SK-N-SH (cell line): ENCODE data around the gene APOD. TPM values are rescaled to one million over a fixed set of nuclear protein-coding genes. Genes with fewer than 3 reads are reported as not detected.

Experiments used
- CTCF ChIA-PET: fragments of 300-600, 350-600 bp; formaldehyde crosslinking; extraction: SDS; loops from one replicate; lab custom pipeline; 2021; lab: Yijun Ruan, JAX
- POLR2A ChIA-PET: fragments of 350-600 bp; sonication (Branson Sonifier 250); formaldehyde crosslinking; extraction: SDS; loops from one replicate; lab custom pipeline; 2020; ENCODE audit warnings: antibody characterized with exemption, inconsistent platforms; lab: Yijun Ruan, JAX
- DNase-seq: peaks from one replicate; pipeline ENCODE4 v3.0.0; 2012
- H2AFZ ChIP-seq: fragments of 200-600 bp; sonication (generic); 2 replicates; pipeline ENCODE4 v1.8.1; 2016; ENCODE audit warnings: antibody characterized with exemption, mild to moderate bottlenecking, low read depth
- H3F3A ChIP-seq: fragments of 200-600 bp; sonication (generic); replicated peaks from 2 replicates; pipeline ENCODE3; 2016; ENCODE audit warnings: antibody characterized with exemption, mild to moderate bottlenecking; ENCODE audit not compliant: insufficient read depth
- H3K27ac ChIP-seq, 2 experiments: fragments of 200-500 bp in 1 of 2; fragments of 200-600 bp in 1 of 2; sonication (Bioruptor generic) in 1 of 2; sonication (generic), shearing (Covaris generic) in 1 of 2; 2 replicates each; pipeline versions ENCODE4 v1.5.1 to v1.6.1; 2014 to 2016; ENCODE audit warnings: low read depth in 2 of 2, inconsistent platforms in 1 of 2, low read length in 1 of 2, mild to moderate bottlenecking in 1 of 2, mixed read lengths in 1 of 2
- H3K27me3 ChIP-seq: fragments of 200-600 bp; sonication (generic), shearing (Covaris generic); 2 replicates; pipeline ENCODE4 v1.6.1; 2016; ENCODE audit warnings: mixed run types; ENCODE audit not compliant: insufficient read depth
- H3K36me3 ChIP-seq, 2 experiments: fragments of 200-500 bp in 1 of 2; fragments of 200-600 bp in 1 of 2; sonication (Bioruptor generic) in 1 of 2; sonication (generic) in 1 of 2; replicated peaks in 1 of 2; 2 replicates each; pipeline versions ENCODE3 to v1.5.1; 2014 to 2016; ENCODE audit warnings: low read length in 1 of 2, mild to moderate bottlenecking in 1 of 2; ENCODE audit not compliant: insufficient read depth in 2 of 2, control insufficient read depth in 1 of 2
- H3K4me1 ChIP-seq, 2 experiments: fragments of 200-500 bp in 1 of 2; fragments of 200-600 bp in 1 of 2; sonication (Bioruptor generic) in 1 of 2; sonication (generic), shearing (Covaris generic) in 1 of 2; 2 replicates each; pipeline versions ENCODE4 v1.5.1 to v1.6.1; 2014 to 2016; ENCODE audit warnings: low read depth in 1 of 2, low read length in 1 of 2, mixed run types in 1 of 2; ENCODE audit not compliant: insufficient read depth in 2 of 2, control insufficient read depth in 1 of 2
- H3K4me2 ChIP-seq: fragments of 200-600 bp; sonication (generic), shearing (Covaris generic); 2 replicates; pipeline ENCODE4 v1.6.1; 2017; ENCODE audit warnings: mixed run types
- H3K4me3 ChIP-seq, 2 experiments: fragments of 200-500 bp in 1 of 2; fragments of 200-600 bp in 1 of 2; sonication (Bioruptor generic) in 1 of 2; sonication (generic), shearing (Covaris generic) in 1 of 2; 2 replicates each; pipeline versions ENCODE4 v1.5.1 to v1.8.1; 2014 to 2016; ENCODE audit warnings: low read depth in 2 of 2, inconsistent platforms in 1 of 2, low read length in 1 of 2, mild to moderate bottlenecking in 1 of 2, mixed read lengths in 1 of 2, moderate library complexity in 1 of 2
- H3K79me2 ChIP-seq: fragments of 200-600 bp; sonication (generic); 2 replicates; pipeline ENCODE4 v1.8.1; 2017; ENCODE audit warnings: mild to moderate bottlenecking; ENCODE audit not compliant: insufficient read depth
- H3K9ac ChIP-seq: fragments of 200-600 bp; sonication (generic); 2 replicates; pipeline ENCODE4 v1.6.1; 2017; ENCODE audit warnings: mixed run types
- H3K9me2 ChIP-seq: fragments of 200-600 bp; sonication (generic); 2 replicates; pipeline ENCODE4 v1.6.1; 2017; ENCODE audit warnings: mixed run types
- H3K9me3 ChIP-seq: fragments of 200-600 bp; sonication (generic); 2 replicates; pipeline ENCODE4 v1.6.1; 2017; ENCODE audit warnings: mixed run types, mild to moderate bottlenecking, moderate library complexity
- H4K20me1 ChIP-seq: fragments of 200-600 bp; sonication (generic); 2 replicates; pipeline ENCODE4 v1.6.1; 2017; ENCODE audit warnings: mild to moderate bottlenecking, mixed run types; ENCODE audit not compliant: insufficient read depth
- CHD2 ChIP-seq: fragments of 150-350 bp; IDR thresholded peaks from 2 replicates; pipeline ENCODE4 v1.6.1; 2018; ENCODE audit warnings: low read length; ENCODE audit not compliant: partially characterized antibody
- ELF1 ChIP-seq: IDR thresholded peaks from 2 replicates; pipeline ENCODE4 v1.4.0; 2012
- FOXM1 ChIP-seq: IDR thresholded peaks from 2 replicates; pipeline ENCODE4 v1.4.0; 2012; ENCODE audit warnings: low read depth, mild to moderate bottlenecking
- JUND ChIP-seq: IDR thresholded peaks from 2 replicates; pipeline ENCODE4 v1.4.0; 2012
- POLR2AphosphoS5 ChIP-seq: IDR thresholded peaks from 2 replicates; pipeline ENCODE4 v1.6.1; 2012; ENCODE audit warnings: low read depth, low read length
- RAD21 ChIP-seq: IDR thresholded peaks from 2 replicates; pipeline ENCODE4 v1.6.1; 2012; ENCODE audit warnings: mild to moderate bottlenecking, low read length
- RCOR1 ChIP-seq: fragments of 150-350 bp; IDR thresholded peaks from 2 replicates; pipeline ENCODE4 v1.6.1; 2017; ENCODE audit warnings: antibody characterized with exemption, low read length
- RFX5 ChIP-seq: IDR thresholded peaks from 2 replicates; pipeline ENCODE4 v1.6.1; 2012; ENCODE audit warnings: mild to moderate bottlenecking, improper control_type of control experiment, low read length
- RXRA ChIP-seq: IDR thresholded peaks from 2 replicates; pipeline ENCODE4 v1.4.0; 2012; ENCODE audit warnings: low read depth, mild to moderate bottlenecking, borderline replicate concordance
- SIN3A ChIP-seq: IDR thresholded peaks from 2 replicates; pipeline ENCODE4 v1.6.1; 2012; ENCODE audit warnings: low read depth, mild to moderate bottlenecking, low read length, moderate library complexity, borderline replicate concordance
- SMC3 ChIP-seq: IDR thresholded peaks from 2 replicates; pipeline ENCODE4 v1.6.1; 2012; ENCODE audit warnings: low read depth, low read length, improper control_type of control experiment
- TEAD4 ChIP-seq: IDR thresholded peaks from 2 replicates; pipeline ENCODE4 v1.4.0; 2012; ENCODE audit warnings: mild to moderate bottlenecking, borderline replicate concordance; ENCODE audit not compliant: insufficient read depth
- YY1 ChIP-seq: IDR thresholded peaks from 2 replicates; pipeline ENCODE4 v1.4.0; 2012; ENCODE audit warnings: low read depth, mild to moderate bottlenecking
- WGBS: methylation state at CpG from one replicate; pipeline ENCODE4 v1.1.6; 2017; ENCODE audit warnings: low lambda C conversion rate; 5-methylcytosine and 5-hydroxymethylcytosine counted together
- polyA plus RNA-seq, 3 experiments: library from polyadenylated mRNA; depleted of rRNA; stranded (reverse); fragments of >200 nt; gene quantifications; 2 replicates each; pipeline ENCODE4 v1.2.3, GENCODE V29; 2012
- TF ChIP-seq, protein P1 (sequence below): fragments of 200-600 bp; sonication (generic); IDR thresholded peaks from 2 replicates; pipeline ENCODE4 v1.6.1; 2017; ENCODE audit warnings: antibody characterized with exemption, mild to moderate bottlenecking, moderate library complexity
- TF ChIP-seq, protein P2 (sequence below): IDR thresholded peaks from 2 replicates; pipeline ENCODE4 v1.4.0; 2012; ENCODE audit warnings: low read depth
- TF ChIP-seq, protein P3 (sequence below): IDR thresholded peaks from 2 replicates; pipeline ENCODE4 v1.4.0; 2012; ENCODE audit warnings: low read depth, borderline replicate concordance
- TF ChIP-seq, protein P4 (sequence below): IDR thresholded peaks from 2 replicates; pipeline ENCODE4 v1.4.0; 2012; ENCODE audit warnings: low read depth, borderline replicate concordance
- TF ChIP-seq, protein P5 (sequence below): fragments of 150-350 bp; IDR thresholded peaks from 2 replicates; pipeline ENCODE4 v1.6.1; 2017; ENCODE audit warnings: antibody characterized with exemption, low read length, low read depth, borderline replicate concordance
- TF ChIP-seq, protein P6 (sequence below): IDR thresholded peaks from 2 replicates; pipeline ENCODE4 v1.6.1; 2012; ENCODE audit warnings: mild to moderate bottlenecking, low read depth, low read length, moderate library complexity
- TF ChIP-seq, protein P7 (sequence below): fragments of 150-350 bp; IDR thresholded peaks from 2 replicates; pipeline ENCODE4 v1.6.1; 2016; ENCODE audit warnings: mild to moderate bottlenecking, low read depth, low read length

Gene APOD
- polyA plus RNA-seq, 1 of the 3 experiments (the other 2 are of a cell fraction), result 0.05 TPM

DNA sequence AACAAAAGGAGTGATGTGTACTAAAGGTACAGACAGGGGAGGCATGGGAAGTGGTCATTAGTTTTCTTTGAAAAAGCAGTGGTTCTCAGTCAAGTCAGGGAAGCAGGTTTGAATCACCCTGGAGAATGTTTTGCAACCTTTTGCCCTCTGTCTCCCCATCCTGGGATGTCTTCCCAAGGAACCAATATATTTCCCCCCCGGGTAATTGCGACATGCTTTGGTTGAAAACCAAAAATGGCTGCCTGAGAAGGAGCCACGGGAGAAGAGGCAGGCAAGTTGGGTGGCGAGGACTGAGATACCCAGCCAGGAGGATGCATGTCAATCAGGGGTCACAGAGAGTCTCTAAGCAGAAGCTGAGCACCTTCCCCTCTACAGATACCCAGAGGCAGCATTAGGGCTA is 20.4 kb downstream of the APOD start (continued):
- TF ChIP-seq ELF1, result no peak

DNA sequence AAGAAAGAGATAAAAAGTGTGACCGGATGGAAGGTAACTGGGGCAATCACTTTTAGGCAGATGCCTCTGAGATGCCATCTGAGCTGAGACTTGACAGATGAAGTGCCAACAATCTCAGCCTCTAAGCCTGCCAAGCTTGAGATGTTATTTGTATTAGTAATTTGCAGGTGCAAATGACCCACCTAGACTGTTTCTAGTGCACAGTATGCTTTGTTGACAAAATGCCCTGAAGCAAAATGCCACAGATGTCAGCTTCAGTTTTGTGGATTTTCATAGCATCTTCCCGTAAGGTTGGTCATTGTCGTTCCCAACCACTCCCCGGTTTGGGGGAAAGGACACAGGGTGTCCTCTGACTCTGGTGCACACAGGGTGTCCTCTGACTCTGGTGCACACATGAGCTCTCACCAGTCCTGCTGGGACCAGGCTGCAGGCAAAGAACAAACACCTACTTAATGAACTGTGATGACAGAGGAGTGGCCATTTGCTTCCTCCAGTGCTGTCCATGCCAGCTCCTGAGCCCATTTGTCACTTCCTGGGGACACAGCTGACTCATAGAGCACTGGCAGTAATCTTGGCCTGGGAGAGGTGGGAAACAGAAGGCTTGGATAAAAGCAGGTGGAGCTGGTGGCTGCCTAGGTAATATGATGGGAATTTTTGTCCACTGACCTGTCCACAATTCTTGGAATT is 23.9 kb downstream of the APOD start:
- Histone ChIP-seq H3K27ac (no peak overlapping the region), H3K4me3 (no peak overlapping the region), H3F3A (no peaks in the 10 kb centered on the region), H3K36me3 (no peaks in the 10 kb centered on the region), H3K9me2 (no peaks in the 10 kb centered on the region), H4K20me1 (no peaks in the 10 kb centered on the region), H3K9me3 (no peaks in the 10 kb centered on the region), H3K79me2 (no peaks in the 10 kb centered on the region), H3K27me3 (0 out of 2 replicates have a peak, but pooled peaks cover 14% of the 10 kb centered on the region), H2AFZ (no peak overlapping the region), H3K4me2 (no peak overlapping the region), H3K9ac (no peak overlapping the region), H3K4me1 (peaks cover 0 to 2% of the 10 kb centered on the region in 2 experiments; a peak in 1 of 4 replicates)
- CTCF ChIA-PET, result interaction anchor here (0.8 to 2.2 kb wide), 3 partner anchors 10 to 291 kb away, joined by 3 to 7 read pairs (median 4); partner anchors contain the start of gene APOD
- no peak for TF ChIP-seq RCOR1
- no peak for TF ChIP-seq CHD2
- TF ChIP-seq JUND, result no peak
- TF ChIP-seq, protein P1, sequence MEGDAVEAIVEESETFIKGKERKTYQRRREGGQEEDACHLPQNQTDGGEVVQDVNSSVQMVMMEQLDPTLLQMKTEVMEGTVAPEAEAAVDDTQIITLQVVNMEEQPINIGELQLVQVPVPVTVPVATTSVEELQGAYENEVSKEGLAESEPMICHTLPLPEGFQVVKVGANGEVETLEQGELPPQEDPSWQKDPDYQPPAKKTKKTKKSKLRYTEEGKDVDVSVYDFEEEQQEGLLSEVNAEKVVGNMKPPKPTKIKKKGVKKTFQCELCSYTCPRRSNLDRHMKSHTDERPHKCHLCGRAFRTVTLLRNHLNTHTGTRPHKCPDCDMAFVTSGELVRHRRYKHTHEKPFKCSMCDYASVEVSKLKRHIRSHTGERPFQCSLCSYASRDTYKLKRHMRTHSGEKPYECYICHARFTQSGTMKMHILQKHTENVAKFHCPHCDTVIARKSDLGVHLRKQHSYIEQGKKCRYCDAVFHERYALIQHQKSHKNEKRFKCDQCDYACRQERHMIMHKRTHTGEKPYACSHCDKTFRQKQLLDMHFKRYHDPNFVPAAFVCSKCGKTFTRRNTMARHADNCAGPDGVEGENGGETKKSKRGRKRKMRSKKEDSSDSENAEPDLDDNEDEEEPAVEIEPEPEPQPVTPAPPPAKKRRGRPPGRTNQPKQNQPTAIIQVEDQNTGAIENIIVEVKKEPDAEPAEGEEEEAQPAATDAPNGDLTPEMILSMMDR, result no peak
- TF ChIP-seq, protein P2, sequence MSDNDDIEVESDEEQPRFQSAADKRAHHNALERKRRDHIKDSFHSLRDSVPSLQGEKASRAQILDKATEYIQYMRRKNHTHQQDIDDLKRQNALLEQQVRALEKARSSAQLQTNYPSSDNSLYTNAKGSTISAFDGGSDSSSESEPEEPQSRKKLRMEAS, result no peak
- TF ChIP-seq YY1, result no peak
- no peak for TF ChIP-seq TEAD4
- TF ChIP-seq RAD21, result no peak
- no peak for TF ChIP-seq ELF1
- TF ChIP-seq, protein P3, sequence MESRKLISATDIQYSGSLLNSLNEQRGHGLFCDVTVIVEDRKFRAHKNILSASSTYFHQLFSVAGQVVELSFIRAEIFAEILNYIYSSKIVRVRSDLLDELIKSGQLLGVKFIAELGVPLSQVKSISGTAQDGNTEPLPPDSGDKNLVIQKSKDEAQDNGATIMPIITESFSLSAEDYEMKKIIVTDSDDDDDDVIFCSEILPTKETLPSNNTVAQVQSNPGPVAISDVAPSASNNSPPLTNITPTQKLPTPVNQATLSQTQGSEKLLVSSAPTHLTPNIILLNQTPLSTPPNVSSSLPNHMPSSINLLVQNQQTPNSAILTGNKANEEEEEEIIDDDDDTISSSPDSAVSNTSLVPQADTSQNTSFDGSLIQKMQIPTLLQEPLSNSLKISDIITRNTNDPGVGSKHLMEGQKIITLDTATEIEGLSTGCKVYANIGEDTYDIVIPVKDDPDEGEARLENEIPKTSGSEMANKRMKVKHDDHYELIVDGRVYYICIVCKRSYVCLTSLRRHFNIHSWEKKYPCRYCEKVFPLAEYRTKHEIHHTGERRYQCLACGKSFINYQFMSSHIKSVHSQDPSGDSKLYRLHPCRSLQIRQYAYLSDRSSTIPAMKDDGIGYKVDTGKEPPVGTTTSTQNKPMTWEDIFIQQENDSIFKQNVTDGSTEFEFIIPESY, result no peak
- TF ChIP-seq, protein P4, sequence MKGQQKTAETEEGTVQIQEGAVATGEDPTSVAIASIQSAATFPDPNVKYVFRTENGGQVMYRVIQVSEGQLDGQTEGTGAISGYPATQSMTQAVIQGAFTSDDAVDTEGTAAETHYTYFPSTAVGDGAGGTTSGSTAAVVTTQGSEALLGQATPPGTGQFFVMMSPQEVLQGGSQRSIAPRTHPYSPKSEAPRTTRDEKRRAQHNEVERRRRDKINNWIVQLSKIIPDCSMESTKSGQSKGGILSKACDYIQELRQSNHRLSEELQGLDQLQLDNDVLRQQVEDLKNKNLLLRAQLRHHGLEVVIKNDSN, result no peak
- TF ChIP-seq RXRA, result no peak
- TF ChIP-seq SMC3, result no peak
- no peak for TF ChIP-seq RFX5
- no peak for TF ChIP-seq SIN3A
- TF ChIP-seq, protein P5, sequence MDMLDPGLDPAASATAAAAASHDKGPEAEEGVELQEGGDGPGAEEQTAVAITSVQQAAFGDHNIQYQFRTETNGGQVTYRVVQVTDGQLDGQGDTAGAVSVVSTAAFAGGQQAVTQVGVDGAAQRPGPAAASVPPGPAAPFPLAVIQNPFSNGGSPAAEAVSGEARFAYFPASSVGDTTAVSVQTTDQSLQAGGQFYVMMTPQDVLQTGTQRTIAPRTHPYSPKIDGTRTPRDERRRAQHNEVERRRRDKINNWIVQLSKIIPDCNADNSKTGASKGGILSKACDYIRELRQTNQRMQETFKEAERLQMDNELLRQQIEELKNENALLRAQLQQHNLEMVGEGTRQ, result no peak
- TF ChIP-seq, protein P6, sequence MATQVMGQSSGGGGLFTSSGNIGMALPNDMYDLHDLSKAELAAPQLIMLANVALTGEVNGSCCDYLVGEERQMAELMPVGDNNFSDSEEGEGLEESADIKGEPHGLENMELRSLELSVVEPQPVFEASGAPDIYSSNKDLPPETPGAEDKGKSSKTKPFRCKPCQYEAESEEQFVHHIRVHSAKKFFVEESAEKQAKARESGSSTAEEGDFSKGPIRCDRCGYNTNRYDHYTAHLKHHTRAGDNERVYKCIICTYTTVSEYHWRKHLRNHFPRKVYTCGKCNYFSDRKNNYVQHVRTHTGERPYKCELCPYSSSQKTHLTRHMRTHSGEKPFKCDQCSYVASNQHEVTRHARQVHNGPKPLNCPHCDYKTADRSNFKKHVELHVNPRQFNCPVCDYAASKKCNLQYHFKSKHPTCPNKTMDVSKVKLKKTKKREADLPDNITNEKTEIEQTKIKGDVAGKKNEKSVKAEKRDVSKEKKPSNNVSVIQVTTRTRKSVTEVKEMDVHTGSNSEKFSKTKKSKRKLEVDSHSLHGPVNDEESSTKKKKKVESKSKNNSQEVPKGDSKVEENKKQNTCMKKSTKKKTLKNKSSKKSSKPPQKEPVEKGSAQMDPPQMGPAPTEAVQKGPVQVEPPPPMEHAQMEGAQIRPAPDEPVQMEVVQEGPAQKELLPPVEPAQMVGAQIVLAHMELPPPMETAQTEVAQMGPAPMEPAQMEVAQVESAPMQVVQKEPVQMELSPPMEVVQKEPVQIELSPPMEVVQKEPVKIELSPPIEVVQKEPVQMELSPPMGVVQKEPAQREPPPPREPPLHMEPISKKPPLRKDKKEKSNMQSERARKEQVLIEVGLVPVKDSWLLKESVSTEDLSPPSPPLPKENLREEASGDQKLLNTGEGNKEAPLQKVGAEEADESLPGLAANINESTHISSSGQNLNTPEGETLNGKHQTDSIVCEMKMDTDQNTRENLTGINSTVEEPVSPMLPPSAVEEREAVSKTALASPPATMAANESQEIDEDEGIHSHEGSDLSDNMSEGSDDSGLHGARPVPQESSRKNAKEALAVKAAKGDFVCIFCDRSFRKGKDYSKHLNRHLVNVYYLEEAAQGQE, result no peak
- TF ChIP-seq FOXM1, result no peak
- no peak for TF ChIP-seq POLR2AphosphoS5
- TF ChIP-seq, protein P7, sequence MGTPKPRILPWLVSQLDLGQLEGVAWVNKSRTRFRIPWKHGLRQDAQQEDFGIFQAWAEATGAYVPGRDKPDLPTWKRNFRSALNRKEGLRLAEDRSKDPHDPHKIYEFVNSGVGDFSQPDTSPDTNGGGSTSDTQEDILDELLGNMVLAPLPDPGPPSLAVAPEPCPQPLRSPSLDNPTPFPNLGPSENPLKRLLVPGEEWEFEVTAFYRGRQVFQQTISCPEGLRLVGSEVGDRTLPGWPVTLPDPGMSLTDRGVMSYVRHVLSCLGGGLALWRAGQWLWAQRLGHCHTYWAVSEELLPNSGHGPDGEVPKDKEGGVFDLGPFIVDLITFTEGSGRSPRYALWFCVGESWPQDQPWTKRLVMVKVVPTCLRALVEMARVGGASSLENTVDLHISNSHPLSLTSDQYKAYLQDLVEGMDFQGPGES, result no peak
- WGBS, result 67% methylated on average over 4 of the region's 4 CpGs
- DNase-seq, result no peak
- POLR2A ChIA-PET, result interaction anchor here (0.5 kb wide), 1 partner anchor 966 kb away, joined by 3 read pairs; no protein-coding TSS in a partner anchor
